K562 (cell line): ENCODE data around the gene HIVEP1. TPM values are rescaled to one million over a fixed set of nuclear protein-coding genes. Genes with fewer than 3 reads are reported as not detected.

Experiments
- DPF2 ChIP-seq: fragments of 450-650 bp; IDR thresholded peaks from 2 replicates; pipeline ENCODE4 v1.6.1; 2016
- ESRRA ChIP-seq: fragments of 450-650 bp; IDR thresholded peaks from 2 replicates; pipeline ENCODE4 v1.6.1; 2014; ENCODE audit warnings: low read depth, mild to moderate bottlenecking, moderate library complexity, borderline replicate concordance
- ESRRB ChIP-seq: fragments of 250-450 bp; sonication (Bioruptor Pico); IDR thresholded peaks from 2 replicates; pipeline ENCODE4 v1.5.0; 2020; ENCODE audit warnings: mild to moderate bottlenecking, moderate library complexity, borderline replicate concordance
- FOXK1 ChIP-seq: sonication (generic); formaldehyde crosslinking; IDR thresholded peaks from 2 replicates; pipeline ENCODE4 v1.8.0; 2022; ENCODE audit warnings: missing genetic modification reagents, mild to moderate bottlenecking, borderline replicate concordance
- HDAC2 ChIP-seq: fragments of 450-650 bp; IDR thresholded peaks from 2 replicates; pipeline ENCODE4 v1.6.1; 2016; ENCODE audit warnings: mild to moderate bottlenecking
- HMBOX1 ChIP-seq: sonication (generic); IDR thresholded peaks from 2 replicates; pipeline ENCODE4 v1.6.1; 2016
- HOMEZ ChIP-seq: fragments of 250-450 bp; sonication (Bioruptor Pico); IDR thresholded peaks from 2 replicates; pipeline ENCODE4 v1.4.0; 2020; ENCODE audit warnings: mild to moderate bottlenecking, moderate library complexity
- KDM1A ChIP-seq, 2 experiments: fragments of 450-650 bp; IDR thresholded peaks; 2 replicates each; pipeline ENCODE4 v1.6.1; 2016; ENCODE audit warnings: mild to moderate bottlenecking in 2 of 2
- MTA1 ChIP-seq: fragments of 450-650 bp; IDR thresholded peaks from 2 replicates; pipeline ENCODE4 v1.6.1; 2017; ENCODE audit warnings: borderline replicate concordance
- NCOR1 ChIP-seq: fragments of 450-650 bp; IDR thresholded peaks from 2 replicates; pipeline ENCODE4 v1.6.1; 2016; ENCODE audit warnings: mild to moderate bottlenecking, moderate library complexity
- POLR2AphosphoS2 ChIP-seq: IDR thresholded peaks from 2 replicates; pipeline ENCODE4 v1.6.1; 2012; ENCODE audit warnings: low read length, improper control_type of control experiment
- PURB ChIP-seq: sonication (generic); formaldehyde crosslinking; IDR thresholded peaks from 2 replicates; pipeline ENCODE4 v1.9.0; 2021; ENCODE audit warnings: low read depth, mild to moderate bottlenecking, missing genetic modification reagents
- SMAD3 ChIP-seq: fragments of 450-650 bp; formaldehyde crosslinking; conservative IDR thresholded peaks from 2 replicates; pipeline ENCODE4 v1.4.0; 2020; ENCODE audit warnings: mild to moderate bottlenecking
- SMARCA5 ChIP-seq: fragments of 450-650 bp; IDR thresholded peaks from 2 replicates; pipeline ENCODE4 v1.6.1; 2016
- SOX6 ChIP-seq: fragments of 450-650 bp; IDR thresholded peaks from 2 replicates; pipeline ENCODE4 v1.6.1; 2014; ENCODE audit warnings: mild to moderate bottlenecking
- SRSF3 ChIP-seq: fragments of 200-400 bp; formaldehyde crosslinking; IDR thresholded peaks from 2 replicates; pipeline ENCODE4 v1.6.1; 2016; ENCODE audit warnings: mild to moderate bottlenecking, low read length, moderate library complexity; ENCODE audit not compliant: insufficient read depth
- SUPT5H ChIP-seq: fragments of 450-650 bp; IDR thresholded peaks from 2 replicates; pipeline ENCODE4 v1.6.1; 2016
- TCF3 ChIP-seq: sonication (generic); formaldehyde crosslinking; IDR thresholded peaks from 2 replicates; pipeline ENCODE4 v1.4.0; 2020; ENCODE audit warnings: mild to moderate bottlenecking, missing genetic modification reagents
- ZC3H8 ChIP-seq: fragments of 450-650 bp; IDR thresholded peaks from 2 replicates; pipeline ENCODE4 v1.6.1; 2017
- ZNF124 ChIP-seq: sonication (generic); formaldehyde crosslinking; IDR thresholded peaks from 2 replicates; pipeline ENCODE4 v1.8.1; 2022; ENCODE audit warnings: missing genetic modification reagents
- ZNF436 ChIP-seq: fragments of 250-450, 450-650 bp; sonication (Bioruptor Pico); formaldehyde crosslinking; IDR thresholded peaks from 2 replicates; pipeline ENCODE4 v1.7.0; 2020; ENCODE audit warnings: mild to moderate bottlenecking
- ZNF639 ChIP-seq, 2 experiments: fragments of 200-800 bp in 1 of 2; sonication (Bioruptor generic) in 1 of 2; sonication (generic) in 1 of 2; formaldehyde crosslinking in 1 of 2; IDR thresholded peaks in 1 of 2; conservative IDR thresholded peaks in 1 of 2; 2 replicates each; pipeline versions ENCODE4 v1.5.0 to v1.6.1; 2016 to 2020; ENCODE audit warnings: missing compliant biosample characterization in 1 of 2, missing genetic modification characterization in 1 of 2, missing genetic modification reagents in 1 of 2
- polyA plus RNA-seq, 8 experiments: library from polyadenylated mRNA; depleted of rRNA in 4 of 8; stranded (reverse) in 5 of 8; unstranded in 3 of 8; fragments of >200 nt; fragmentation: Nextera tagmentation in 2 of 8; fragmentation: Illumina TruSeq in 1 of 8; extraction: Ambion mirVana in 2 of 8; extraction: Trizol in 1 of 8; gene quantifications; 2 replicates each; pipeline versions ENCODE4 v1.2.1 to v1.2.3, GENCODE V29; 2011 to 2014; ENCODE audit warnings: inconsistent platforms in 1 of 8, missing spikeins in 1 of 8
- total RNA-seq, 7 experiments: library from RNA; depleted of rRNA in 6 of 7; stranded (reverse); fragments of >200 nt in 6 of 7; fragmentation: Illumina TruSeq in 2 of 7; extraction: Trizol in 2 of 7; gene quantifications; 2 replicates each; pipeline versions ENCODE4 v1.2.1 to v1.2.3, GENCODE V29; 2011 to 2021; ENCODE audit warnings: low replicate concordance in 1 of 7
- TF ChIP-seq, protein P1 (sequence below): fragments of 450-650 bp; IDR thresholded peaks from 2 replicates; pipeline ENCODE4 v1.6.1; 2016
- TF ChIP-seq, protein P2 (sequence below), 2 experiments: fragments of 450-650 bp; IDR thresholded peaks; 2 replicates each; pipeline ENCODE4 v1.6.1; 2016
- TF ChIP-seq, protein P3 (sequence below): sonication (generic); formaldehyde crosslinking; IDR thresholded peaks from 2 replicates; pipeline ENCODE4 v1.8.0; 2022; ENCODE audit warnings: missing genetic modification reagents, mild to moderate bottlenecking, borderline replicate concordance

Gene HIVEP1
- total and polyA plus RNA-seq, 9 of the 15 experiments (the other 6 are each of a cell fraction or from before 2014, with no cell fraction given) = 6.0 to 33.3 (median 21.7) TPM

DNA sequence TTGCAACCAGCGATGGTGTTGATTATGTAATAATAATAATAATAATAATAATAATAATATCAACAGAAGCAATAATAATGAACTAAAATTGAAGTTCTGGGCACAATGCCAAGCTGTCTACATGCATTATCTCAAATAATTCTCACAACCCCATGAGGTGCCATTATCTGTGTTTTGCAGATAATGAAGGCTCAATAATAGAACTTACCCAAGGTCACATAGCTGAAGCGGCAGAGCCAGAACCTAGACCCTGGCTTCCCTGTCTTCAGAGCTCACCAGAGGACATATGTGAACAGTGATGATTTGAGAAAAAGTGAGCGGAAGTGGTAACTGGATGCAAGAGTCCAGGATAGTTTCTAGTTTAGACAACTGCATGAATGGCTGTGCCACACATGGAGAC is 91.0 kb downstream of the HIVEP1 start (continued):
- TF ChIP-seq ESRRA (peak; percentile 21; the same call in 1 of the 2 replicates), SMAD3 (CRISPR knock-in tag) (no peak), KDM1A (IDR thresholded peaks at IDR 0.05) (no peak), NCOR1 (peak; percentile 51; the same call in 1 of the 2 replicates), FOXK1 (no peak), POLR2AphosphoS2 (no peak), HMBOX1 (no peak), SRSF3 (no peak), SMARCA5 (no peak), ESRRB (no peak), ZNF639 (CRISPR knock-in tag; conservative IDR thresholded peaks at IDR 0.05 in 1 of 2, IDR thresholded peaks at IDR 0.05 in 1 of 2) (0 out of 4 replicates have a peak, but pooled peaks of 1 of the 2 experiments have one; percentile 29), PURB (CRISPR knock-in tag) (no peak), TCF3 (CRISPR knock-in tag) (peak; percentile 48), HDAC2 (no peak), ZNF436 (CRISPR knock-in tag) (no peak), SOX6 (peak; percentile 69), HOMEZ (CRISPR knock-in tag) (no peak), SUPT5H (no peak), ZNF124 (CRISPR knock-in tag) (no peak), MTA1 (no peak), ZC3H8 (no peak), DPF2 (peak; percentile 67)
- TF ChIP-seq, protein P1, sequence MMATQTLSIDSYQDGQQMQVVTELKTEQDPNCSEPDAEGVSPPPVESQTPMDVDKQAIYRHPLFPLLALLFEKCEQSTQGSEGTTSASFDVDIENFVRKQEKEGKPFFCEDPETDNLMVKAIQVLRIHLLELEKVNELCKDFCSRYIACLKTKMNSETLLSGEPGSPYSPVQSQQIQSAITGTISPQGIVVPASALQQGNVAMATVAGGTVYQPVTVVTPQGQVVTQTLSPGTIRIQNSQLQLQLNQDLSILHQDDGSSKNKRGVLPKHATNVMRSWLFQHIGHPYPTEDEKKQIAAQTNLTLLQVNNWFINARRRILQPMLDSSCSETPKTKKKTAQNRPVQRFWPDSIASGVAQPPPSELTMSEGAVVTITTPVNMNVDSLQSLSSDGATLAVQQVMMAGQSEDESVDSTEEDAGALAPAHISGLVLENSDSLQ = no peak
- TF ChIP-seq, protein P2, sequence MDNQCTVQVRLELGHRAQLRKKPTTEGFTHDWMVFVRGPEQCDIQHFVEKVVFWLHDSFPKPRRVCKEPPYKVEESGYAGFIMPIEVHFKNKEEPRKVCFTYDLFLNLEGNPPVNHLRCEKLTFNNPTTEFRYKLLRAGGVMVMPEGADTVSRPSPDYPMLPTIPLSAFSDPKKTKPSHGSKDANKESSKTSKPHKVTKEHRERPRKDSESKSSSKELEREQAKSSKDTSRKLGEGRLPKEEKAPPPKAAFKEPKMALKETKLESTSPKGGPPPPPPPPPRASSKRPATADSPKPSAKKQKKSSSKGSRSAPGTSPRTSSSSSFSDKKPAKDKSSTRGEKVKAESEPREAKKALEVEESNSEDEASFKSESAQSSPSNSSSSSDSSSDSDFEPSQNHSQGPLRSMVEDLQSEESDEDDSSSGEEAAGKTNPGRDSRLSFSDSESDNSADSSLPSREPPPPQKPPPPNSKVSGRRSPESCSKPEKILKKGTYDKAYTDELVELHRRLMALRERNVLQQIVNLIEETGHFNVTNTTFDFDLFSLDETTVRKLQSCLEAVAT (IDR thresholded peaks at IDR 0.05) = no peak
- TF ChIP-seq, protein P3, sequence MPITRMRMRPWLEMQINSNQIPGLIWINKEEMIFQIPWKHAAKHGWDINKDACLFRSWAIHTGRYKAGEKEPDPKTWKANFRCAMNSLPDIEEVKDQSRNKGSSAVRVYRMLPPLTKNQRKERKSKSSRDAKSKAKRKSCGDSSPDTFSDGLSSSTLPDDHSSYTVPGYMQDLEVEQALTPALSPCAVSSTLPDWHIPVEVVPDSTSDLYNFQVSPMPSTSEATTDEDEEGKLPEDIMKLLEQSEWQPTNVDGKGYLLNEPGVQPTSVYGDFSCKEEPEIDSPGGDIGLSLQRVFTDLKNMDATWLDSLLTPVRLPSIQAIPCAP (CRISPR knock-in tag) = no peak
